ENCODE data around the gene CCNA2. TPM values are rescaled to one million over a fixed set of nuclear protein-coding genes. Genes with fewer than 3 reads are reported as not detected.

CCNA2 gene
- total and polyA plus RNA-seq, 9 of the 15 experiments (the other 6 are each of a cell fraction or from before 2014, with no cell fraction given): 37.1 to 197 (median 154) TPM

GRCh38 chr4:121869841-121870822 lies 46.4 kb upstream of the CCNA2 start, which contains the start of gene BBS7 (continued):
- peak in 1 of 2 experiments; percentile 62; a peak in 2 of 4 replicates for TF ChIP-seq MAZ (CRISPR knock-in tag; conservative IDR thresholded peaks at IDR 0.05 in 1 of 2, IDR thresholded peaks at IDR 0.05 in 1 of 2)
- TF ChIP-seq MTA3 (IDR thresholded peaks at IDR 0.05; ENCODE audit: borderline replicate concordance): peak; percentile 82; the same call in 1 of the 2 replicates
- TF ChIP-seq ZNF592 (IDR thresholded peaks at IDR 0.05): no peak
- TF ChIP-seq CXXC5 (CRISPR knock-in tag; IDR thresholded peaks at IDR 0.05): peak; percentile 63
- TF ChIP-seq PHF8 (IDR thresholded peaks at IDR 0.05; ENCODE audit: borderline replicate concordance, low read length): peak; percentile 86; the same call in 1 of the 2 replicates
- TF ChIP-seq EP400 (IDR thresholded peaks at IDR 0.05): 0 out of 2 replicates have a peak, but pooled peaks have one; percentile 32
- peak; percentile 64 for TF ChIP-seq TAF1 (IDR thresholded peaks at IDR 0.05; ENCODE audit: control insufficient read depth, extremely low read depth, insufficient read depth, low read length, severe bottlenecking)
- peak; percentile 96 for TF ChIP-seq CREM (IDR thresholded peaks at IDR 0.05; ENCODE audit: low read depth)
- no peak for TF ChIP-seq RFX5 (IDR thresholded peaks at IDR 0.05; ENCODE audit: low read depth, low read length)
- TF ChIP-seq SP1 (CRISPR knock-in tag; IDR thresholded peaks at IDR 0.05): peak; percentile 71
- peak; percentile 71 for TF ChIP-seq ATF1 (CRISPR knock-in tag; IDR thresholded peaks at IDR 0.05)
- TF ChIP-seq ATF1 (tag; IDR thresholded peaks at IDR 0.05): peak; percentile 97
- TF ChIP-seq NFE2L1 (tag; IDR thresholded peaks at IDR 0.05; ENCODE audit: borderline replicate concordance, low read depth): no peak
- TF ChIP-seq SUPT5H (IDR thresholded peaks at IDR 0.05): peak; percentile 85
- TF ChIP-seq SMARCA5 (IDR thresholded peaks at IDR 0.05): no peak
- no peak for TF ChIP-seq THAP12 (CRISPR knock-in tag; IDR thresholded peaks at IDR 0.05)
- peak; percentile 80 for TF ChIP-seq PKNOX1 (IDR thresholded peaks at IDR 0.05)
- 0 out of 2 replicates have a peak, but pooled peaks have one; percentile 35 for TF ChIP-seq RB1 (IDR thresholded peaks at IDR 0.05; ENCODE audit: low read depth)
- TF ChIP-seq FOXM1 (IDR thresholded peaks at IDR 0.05; ENCODE audit: low read depth): 0 out of 2 replicates have a peak, but pooled peaks have one; percentile 6
- no peak for TF ChIP-seq FOXM1 (CRISPR knock-in tag; IDR thresholded peaks at IDR 0.05; ENCODE audit: low read depth)
- TF ChIP-seq MBD2 (IDR thresholded peaks at IDR 0.05; ENCODE audit: borderline replicate concordance, low read depth): peak; percentile 47; the same call in 1 of the 2 replicates

Data from K562 (cell line).